Activated CD8-positive, alpha-beta memory T cell treated with anti-CD3 and anti-CD28 coated beads, Interleukin-2, amount 50 U/mL, for 24 hours (primary cell): ENCODE measurements around the gene ZNF410.

Experiments
- DNase-seq: peaks from one replicate; pipeline ENCODE4 v3.0.0-alpha.2; 2020; ENCODE audit errors: extremely low read depth

ZNF410 gene

GRCh38 chr14:73949752-73950734, 63.4 kb downstream of the ZNF410 start, which contains the start of the genes COQ6 and FAM161B:
COQ6 (plus strand) TSS chr14:73950302; CDS start chr14:73950333, 31 bp downstream.
FAM161B (minus strand) TSS chr14:73950094; CDS start chr14:73950026, 68 bp downstream.
- DNase-seq: peak; percentile 85

- no peak for DNase-seq
These were observed 67.1 kb downstream of the ZNF410 start for GRCh38 chr14:73953731-73954130.

- DNase-seq: no peak
These were observed 69.0 kb downstream of the ZNF410 start for GRCh38 chr14:73955674-73956073.

- DNase-seq: no peak
These were observed 71.9 kb downstream of the ZNF410 start for GRCh38 chr14:73958591-73958990.

- no peak for DNase-seq
These were observed 74.5 kb downstream of the ZNF410 start for GRCh38 chr14:73961192-73961591.

GRCh38 chr14:73965216-73965615, 78.6 kb downstream of the ZNF410 start:
- DNase-seq: no peak

GRCh38 chr14:73968885-73969284, 82.2 kb downstream of the ZNF410 start:
- DNase-seq: no peak

GRCh38 chr14:73973497-73973896, 86.8 kb downstream of the ZNF410 start:
- no peak for DNase-seq

GRCh38 chr14:73976125-73976524, 89.5 kb downstream of the ZNF410 start:
- no peak for DNase-seq

- DNase-seq: no peak
These were observed 91.2 kb downstream of the ZNF410 start for GRCh38 chr14:73977896-73978295.
